Kidney epithelial cell (primary cell): Measurements from ENCODE around the gene ITSN1. TPM values are rescaled to one million over a fixed set of nuclear protein-coding genes. Genes with fewer than 3 reads are reported as not detected.
"Not testable (repeated sequence)": the region's sequence is repeated elsewhere in the genome, so short reads cannot be mapped to it uniquely, and the experiment has no call there.

Source experiments
- DNase-seq: peaks from one replicate; pipeline ENCODE4 v3.0.0-alpha.2; 2010; ENCODE audit warnings: low read depth
- H3K27me3 ChIP-seq: 2 replicates; pipeline ENCODE4 v1.6.0; 2011; ENCODE audit warnings: low read length; ENCODE audit not compliant: control insufficient read depth, insufficient read depth
- H3K36me3 ChIP-seq: 2 replicates; pipeline ENCODE4 v1.5.1; 2011; ENCODE audit warnings: low read length; ENCODE audit not compliant: control insufficient read depth, insufficient read depth
- H3K4me3 ChIP-seq: 2 replicates; pipeline ENCODE4 v1.5.1; 2011; ENCODE audit warnings: low read depth, mild to moderate bottlenecking, control low read depth, low read length
- CTCF ChIP-seq: IDR thresholded peaks from 2 replicates; pipeline ENCODE4 v1.5.1; 2011; ENCODE audit warnings: mild to moderate bottlenecking, moderate library complexity, low read length, control low read depth, inconsistent platforms; ENCODE audit not compliant: insufficient read depth, poor library complexity, severe bottlenecking
- total RNA-seq: library from RNA; depleted of rRNA; stranded (reverse); fragments of >200 nt; gene quantifications from 2 replicates; pipeline ENCODE4 v1.2.3, GENCODE V29; 2015

The ITSN1 gene
- total RNA-seq, 1 donor from 2014 or later, result 20.4 TPM

GRCh38 chr21:33619726-33620125, 22.6 kb upstream of the ITSN1 start:
- Histone ChIP-seq H3K4me3 (no peak overlapping the region), H3K27me3 (no peaks in the 10 kb centered on the region), H3K36me3 (no peaks in the 10 kb centered on the region)
- TF ChIP-seq CTCF, result no peak
- no peak for DNase-seq

GRCh38 chr21:33622253-33622652, 20.0 kb upstream of the ITSN1 start:
- no peak for DNase-seq
- Histone ChIP-seq H3K4me3 (no peak overlapping the region), H3K27me3 (no peaks in the 10 kb centered on the region), H3K36me3 (no peaks in the 10 kb centered on the region)
- no peak for TF ChIP-seq CTCF

- H3K27me3 ChIP-seq, H3K36me3 ChIP-seq, H3K4me3 ChIP-seq, DNase-seq: not testable (repeated sequence)
Observed at GRCh38 chr21:33626151-33626550, 16.1 kb upstream of the ITSN1 start.

GRCh38 chr21:33634254-33634653, 8.0 kb upstream of the ITSN1 start:
- TF ChIP-seq CTCF, result no peak
- H3K36me3 ChIP-seq, result no peaks in the 10 kb centered on the region
- DNase-seq, result no peak
- H3K4me3 ChIP-seq, result no peak overlapping the region
- H3K27me3 ChIP-seq, result no peaks in the 10 kb centered on the region

- TF ChIP-seq CTCF, result no peak
- Histone ChIP-seq H3K4me3 (peak overlapping the region; percentile 62), H3K36me3 (no peaks in the 10 kb centered on the region), H3K27me3 (no peaks in the 10 kb centered on the region)
- no peak for DNase-seq
Observed at GRCh38 chr21:33640697-33641351, 1.5 kb upstream of the ITSN1 start.

- Histone ChIP-seq H3K36me3 (no peaks in the 10 kb centered on the region), H3K27me3 (no peaks in the 10 kb centered on the region), H3K4me3 (peak within 1 kb of the TSS; percentile 74)
- DNase-seq, result peak; percentile 99
- no peak for TF ChIP-seq CTCF
Observed at GRCh38 chr21:33641352-33642026, 812 bp upstream of the ITSN1 start, which contains the start of gene CRYZL1. CRYZL1 (minus strand) TSS chr21:33641741; CDS start chr21:33631551, 10,190 bp downstream.
